ENCODE results near the gene MTTP.

MTTP gene

GRCh38 chr4:99573735-99574368 is 772 bp upstream of the MTTP start:
- H3K4me3 ChIP-seq (ENCODE audit: low read length): no peak overlapping the region
- no peak for TF ChIP-seq CTCF (conservative IDR thresholded peaks at IDR 0.05; ENCODE audit: low read depth, low read length)
- no peak for DNase-seq (ENCODE audit: low read depth)

GRCh38 chr4:99578714-99579113 is 4.1 kb downstream of the MTTP start:
- no peak overlapping the region for H3K4me3 ChIP-seq (ENCODE audit: low read length)
- no peak for TF ChIP-seq CTCF (conservative IDR thresholded peaks at IDR 0.05; ENCODE audit: low read depth, low read length)
- no peak for DNase-seq (ENCODE audit: low read depth)

GRCh38 chr4:99585516-99585915 is 10.9 kb downstream of the MTTP start:
- no peak overlapping the region for H3K4me3 ChIP-seq (ENCODE audit: low read length)
- no peak for TF ChIP-seq CTCF (conservative IDR thresholded peaks at IDR 0.05; ENCODE audit: low read depth, low read length)
- DNase-seq (ENCODE audit: low read depth): no peak

GRCh38 chr4:99586322-99586721 is 11.7 kb downstream of the MTTP start:
- no peak for DNase-seq (ENCODE audit: low read depth)
- no peak overlapping the region for H3K4me3 ChIP-seq (ENCODE audit: low read length)
- TF ChIP-seq CTCF (conservative IDR thresholded peaks at IDR 0.05; ENCODE audit: low read depth, low read length): no peak

- no peak for DNase-seq (ENCODE audit: low read depth)
- no peak for TF ChIP-seq CTCF (conservative IDR thresholded peaks at IDR 0.05; ENCODE audit: low read depth, low read length)
- H3K4me3 ChIP-seq (ENCODE audit: low read length): no peak overlapping the region
These were observed 12.2 kb downstream of the MTTP start for GRCh38 chr4:99586797-99587196.

- H3K4me3 ChIP-seq (ENCODE audit: low read length): no peak overlapping the region
- no peak for DNase-seq (ENCODE audit: low read depth)
- no peak for TF ChIP-seq CTCF (conservative IDR thresholded peaks at IDR 0.05; ENCODE audit: low read depth, low read length)
These were observed 12.7 kb downstream of the MTTP start for GRCh38 chr4:99587309-99587708.

- no peak overlapping the region for H3K4me3 ChIP-seq (ENCODE audit: low read length)
- no peak for DNase-seq (ENCODE audit: low read depth)
- TF ChIP-seq CTCF (conservative IDR thresholded peaks at IDR 0.05; ENCODE audit: low read depth, low read length): no peak
These were observed 13.2 kb downstream of the MTTP start for GRCh38 chr4:99587803-99588202.

Measured in retinal pigment epithelial cell (primary cell).